ENCODE results near the gene TNFRSF1B. TPM values are rescaled to one million over a fixed set of nuclear protein-coding genes. Genes with fewer than 3 reads are reported as not detected.

The TNFRSF1B gene
- total RNA-seq = 8.2 and 18.3 TPM in 2 replicates

DNA sequence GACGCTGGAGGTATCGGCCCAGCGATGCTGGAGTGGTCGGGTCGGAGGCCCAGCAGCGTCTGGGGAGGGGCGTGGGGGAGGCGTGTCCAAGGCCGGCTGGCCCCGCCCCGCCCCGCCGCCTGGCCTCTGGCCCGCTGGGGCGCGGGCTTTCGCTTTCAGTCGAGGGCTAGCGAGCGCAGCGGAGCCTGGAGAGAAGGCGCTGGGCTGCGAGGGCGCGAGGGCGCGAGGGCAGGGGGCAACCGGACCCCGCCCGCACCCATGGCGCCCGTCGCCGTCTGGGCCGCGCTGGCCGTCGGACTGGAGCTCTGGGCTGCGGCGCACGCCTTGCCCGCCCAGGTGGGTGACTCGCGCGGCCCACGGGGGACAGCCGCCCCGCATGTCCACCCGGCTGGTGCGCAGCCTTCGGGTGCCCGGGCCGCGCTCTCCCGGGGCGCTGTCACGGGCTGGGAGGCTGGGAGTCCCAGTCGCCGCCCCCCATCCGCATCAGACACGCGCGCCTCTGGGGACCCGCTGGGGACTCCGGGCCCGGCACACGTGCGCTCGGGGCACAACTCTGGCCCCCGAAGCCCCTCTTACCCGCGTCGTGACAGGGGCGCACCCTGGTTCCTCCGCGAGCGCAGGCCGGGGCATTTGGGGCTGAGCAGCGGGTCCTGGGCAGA is at the start of gene TNFRSF1B:
TNFRSF1B (plus strand) TSS at position 158 of the 659 bp plus-strand sequence; CDS start at position 259, 101 bp downstream.

GRCh38 chr1:12229835-12230548 is 63.2 kb downstream of the TNFRSF1B start, which contains the start of gene VPS13D:
TSS of gene VPS13D (plus strand) at chr1:12230030. CDS start at chr1:12234267, 4,237 bp downstream.

Other genes starting within 250 kb of the TNFRSF1B start
- 75.1 and 84.0 TPM in 2 replicates for gene KIAA2013, start 240.6 kb upstream of the TNFRSF1B start, total RNA-seq
- gene PLOD1, start 232.3 kb upstream of the TNFRSF1B start, total RNA-seq = 279 and 552 TPM in 2 replicates
- gene MFN2, start 186.5 kb upstream of the TNFRSF1B start, total RNA-seq = 61.0 and 84.4 TPM in 2 replicates
- 34.2 and 35.9 TPM in 2 replicates for gene MIIP, start 147.5 kb upstream of the TNFRSF1B start, total RNA-seq
- gene TNFRSF8, start 103.7 kb upstream of the TNFRSF1B start, total RNA-seq = 0.37 and 0.89 TPM in 2 replicates
- 32.5 and 38.4 TPM in 2 replicates for gene VPS13D, start 63.0 kb downstream of the TNFRSF1B start, total RNA-seq